ENCODE data around the gene MCF2L2. TPM values are rescaled to one million over a fixed set of nuclear protein-coding genes. Genes with fewer than 3 reads are reported as not detected.

Gene MCF2L2
- total and polyA plus RNA-seq, 11 donors, result 0.12 to 1.4 (median 0.23) TPM; not detected in 1

DNA sequence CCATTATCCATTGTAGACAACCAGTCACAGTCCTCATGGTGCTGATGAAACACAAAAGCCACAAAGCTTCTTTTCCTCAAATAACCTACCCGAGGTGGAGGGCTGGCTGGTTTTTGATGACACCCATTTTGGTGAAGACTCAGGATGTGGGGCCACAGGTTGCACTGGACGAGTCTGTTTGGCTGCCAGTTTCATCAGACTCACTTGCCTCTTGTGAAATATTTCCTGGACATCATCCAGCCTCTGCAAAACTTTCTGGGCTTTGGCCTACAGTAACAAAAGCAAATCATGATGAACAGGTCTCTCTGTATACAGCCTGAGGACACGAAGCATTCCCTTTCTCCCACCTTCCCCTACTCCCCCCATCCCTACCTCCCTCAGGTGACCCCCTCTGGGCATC lies 133.2 kb downstream of the MCF2L2 start:
- DNase-seq (peak in 2 of 5 donors; percentile 31 to 48), ATAC-seq (peak in 2 of 4 donors; percentile 62 to 78)
- Histone ChIP-seq H3K4me3 (no peak overlapping the region), H3K36me3 (no peaks in the 10 kb centered on the region), H3K27ac (no peak overlapping the region), H3K9me3 (no peaks in the 10 kb centered on the region), H3K4me1 (peaks cover 0 to 23% (median 0%) of the 10 kb centered on the region in 12 donors), H3K27me3 (no peaks in the 10 kb centered on the region)
- WGBS, 4 donors, result 47 to 62% (median 56%) methylated on average over 3 of the region's 3 CpGs
- intact Hi-C loops (cut with DNase I), result loop anchor here in 1 of 10 donors (5.0 kb wide), 1 partner anchor 38 kb away; no protein-coding TSS in a partner anchor
- TF ChIP-seq POLR2A (IDR thresholded peaks at IDR 0.05), result no peak
- TF ChIP-seq, protein P1, sequence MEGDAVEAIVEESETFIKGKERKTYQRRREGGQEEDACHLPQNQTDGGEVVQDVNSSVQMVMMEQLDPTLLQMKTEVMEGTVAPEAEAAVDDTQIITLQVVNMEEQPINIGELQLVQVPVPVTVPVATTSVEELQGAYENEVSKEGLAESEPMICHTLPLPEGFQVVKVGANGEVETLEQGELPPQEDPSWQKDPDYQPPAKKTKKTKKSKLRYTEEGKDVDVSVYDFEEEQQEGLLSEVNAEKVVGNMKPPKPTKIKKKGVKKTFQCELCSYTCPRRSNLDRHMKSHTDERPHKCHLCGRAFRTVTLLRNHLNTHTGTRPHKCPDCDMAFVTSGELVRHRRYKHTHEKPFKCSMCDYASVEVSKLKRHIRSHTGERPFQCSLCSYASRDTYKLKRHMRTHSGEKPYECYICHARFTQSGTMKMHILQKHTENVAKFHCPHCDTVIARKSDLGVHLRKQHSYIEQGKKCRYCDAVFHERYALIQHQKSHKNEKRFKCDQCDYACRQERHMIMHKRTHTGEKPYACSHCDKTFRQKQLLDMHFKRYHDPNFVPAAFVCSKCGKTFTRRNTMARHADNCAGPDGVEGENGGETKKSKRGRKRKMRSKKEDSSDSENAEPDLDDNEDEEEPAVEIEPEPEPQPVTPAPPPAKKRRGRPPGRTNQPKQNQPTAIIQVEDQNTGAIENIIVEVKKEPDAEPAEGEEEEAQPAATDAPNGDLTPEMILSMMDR (IDR thresholded peaks at IDR 0.05), result no peak

DNA sequence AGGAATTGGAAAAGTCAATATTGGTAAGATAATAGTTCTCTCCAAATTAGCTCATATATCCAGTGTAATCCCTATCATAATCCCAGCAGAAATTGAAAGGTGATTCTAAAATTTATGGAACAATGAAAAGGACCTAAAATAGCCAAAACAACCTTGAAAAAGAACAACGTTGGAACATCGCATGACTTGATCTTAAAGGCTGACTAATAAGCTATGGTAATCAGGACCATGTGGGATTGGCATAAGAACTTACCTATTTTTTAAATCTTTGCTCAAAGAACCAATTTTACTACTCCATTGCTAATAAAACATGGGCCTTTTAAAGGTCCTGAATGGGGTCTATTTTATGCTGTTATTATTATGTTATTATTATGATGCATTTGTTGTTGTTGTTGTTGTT lies 134.5 kb downstream of the MCF2L2 start:
- Histone ChIP-seq H3K27me3 (no peaks in the 10 kb centered on the region), H3K27ac (no peak overlapping the region), H3K4me1 (peaks cover 0 to 18% (median 0%) of the 10 kb centered on the region in 12 donors), H3K9me3 (no peaks in the 10 kb centered on the region), H3K4me3 (no peak overlapping the region), H3K36me3 (no peaks in the 10 kb centered on the region)
- no peak for TF ChIP-seq POLR2A (IDR thresholded peaks at IDR 0.05)
- TF ChIP-seq, protein P1 (IDR thresholded peaks at IDR 0.05), result no peak
- DNase-seq (no peak), ATAC-seq (no peak)
- WGBS, 4 donors, result 85 to 92% (median 86%) methylated on average over 2 of the region's 2 CpGs
- intact Hi-C loops (cut with DNase I), result no loop called here

- TF ChIP-seq, protein P1 (IDR thresholded peaks at IDR 0.05), result no peak
- no peak for TF ChIP-seq POLR2A (IDR thresholded peaks at IDR 0.05)
- Histone ChIP-seq H3K36me3 (no peaks in the 10 kb centered on the region), H3K4me3 (no peak overlapping the region), H3K9me3 (no peaks in the 10 kb centered on the region), H3K27ac (no peak overlapping the region), H3K27me3 (no peaks in the 10 kb centered on the region), H3K4me1 (peaks cover 0 to 29% (median 0%) of the 10 kb centered on the region in 12 donors)
- no peak for DNase-seq
- no peak for ATAC-seq
- intact Hi-C loops (cut with DNase I), result no loop called here
- WGBS, 4 donors, result 75 to 81% (median 78%) methylated on average over 4 of the region's 4 CpGs
These were observed 136.9 kb downstream of the MCF2L2 start for GRCh38 chr3:183291497-183292031.

- 94 to 100% (median 99%) methylated on average over 2 of the region's 2 CpGs for WGBS, 4 donors
- intact Hi-C loops (cut with DNase I), result no loop called here
- H3K27ac ChIP-seq, result no peak overlapping the region
These were observed 138.2 kb downstream of the MCF2L2 start for GRCh38 chr3:183290216-183290615.

More at GRCh38 chr3:183290216-183290615, 138.2 kb downstream of the MCF2L2 start:
- Histone ChIP-seq H3K4me3 (no peak overlapping the region), H3K27me3 (no peaks in the 10 kb centered on the region), H3K36me3 (no peaks in the 10 kb centered on the region), H3K9me3 (no peaks in the 10 kb centered on the region), H3K4me1 (peaks cover 2 to 32% (median 9%) of the 10 kb centered on the region in 12 donors)
- ATAC-seq (no peak), DNase-seq (no peak)
- TF ChIP-seq POLR2A (IDR thresholded peaks at IDR 0.05), result no peak
- TF ChIP-seq, protein P1 (IDR thresholded peaks at IDR 0.05), result no peak
